Measurements from ENCODE around the gene CDIPT. TPM values are rescaled to one million over a fixed set of nuclear protein-coding genes. Genes with fewer than 3 reads are reported as not detected.

Gene CDIPT
- total and polyA plus RNA-seq, 8 donors: 69.5 to 84.8 (median 78.3) TPM

DNA sequence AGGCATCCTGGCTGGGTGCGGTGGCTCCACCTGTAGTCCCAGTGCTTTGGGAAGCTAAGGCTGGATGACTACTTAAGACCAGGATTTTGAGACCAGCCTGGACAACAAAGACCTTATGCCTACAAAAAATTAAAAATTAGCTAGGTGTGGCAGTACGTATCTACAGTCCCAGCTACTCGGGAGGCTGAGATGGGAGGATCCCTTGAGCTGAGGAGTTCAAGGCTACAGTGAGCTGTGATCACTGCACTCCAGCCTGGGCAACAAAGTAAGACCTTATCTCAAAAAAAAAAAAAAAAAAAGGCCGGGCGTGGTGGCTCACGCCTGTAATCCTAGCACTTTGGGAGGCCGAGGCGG, 36.7 kb downstream of the CDIPT start:
- intact Hi-C loops (cut with DNase I): no loop called here
- peaks cover 0 to 24% of the 10 kb centered on the region in 2 donors for H3K36me3 ChIP-seq
- peaks cover 48 to 89% of the 10 kb centered on the region in 2 donors for H3K4me1 ChIP-seq
- H3K9me3 ChIP-seq: no peaks in the 10 kb centered on the region
- no peaks in the 10 kb centered on the region for H3K27me3 ChIP-seq
- ATAC-seq (no peak), DNase-seq (no peak)
- H3K4me3 ChIP-seq: no peak overlapping the region
- TF ChIP-seq, protein P1, sequence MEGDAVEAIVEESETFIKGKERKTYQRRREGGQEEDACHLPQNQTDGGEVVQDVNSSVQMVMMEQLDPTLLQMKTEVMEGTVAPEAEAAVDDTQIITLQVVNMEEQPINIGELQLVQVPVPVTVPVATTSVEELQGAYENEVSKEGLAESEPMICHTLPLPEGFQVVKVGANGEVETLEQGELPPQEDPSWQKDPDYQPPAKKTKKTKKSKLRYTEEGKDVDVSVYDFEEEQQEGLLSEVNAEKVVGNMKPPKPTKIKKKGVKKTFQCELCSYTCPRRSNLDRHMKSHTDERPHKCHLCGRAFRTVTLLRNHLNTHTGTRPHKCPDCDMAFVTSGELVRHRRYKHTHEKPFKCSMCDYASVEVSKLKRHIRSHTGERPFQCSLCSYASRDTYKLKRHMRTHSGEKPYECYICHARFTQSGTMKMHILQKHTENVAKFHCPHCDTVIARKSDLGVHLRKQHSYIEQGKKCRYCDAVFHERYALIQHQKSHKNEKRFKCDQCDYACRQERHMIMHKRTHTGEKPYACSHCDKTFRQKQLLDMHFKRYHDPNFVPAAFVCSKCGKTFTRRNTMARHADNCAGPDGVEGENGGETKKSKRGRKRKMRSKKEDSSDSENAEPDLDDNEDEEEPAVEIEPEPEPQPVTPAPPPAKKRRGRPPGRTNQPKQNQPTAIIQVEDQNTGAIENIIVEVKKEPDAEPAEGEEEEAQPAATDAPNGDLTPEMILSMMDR (IDR thresholded peaks at IDR 0.05): no peak
- peak overlapping the region; percentile 75 to 89 for H3K27ac ChIP-seq

DNA sequence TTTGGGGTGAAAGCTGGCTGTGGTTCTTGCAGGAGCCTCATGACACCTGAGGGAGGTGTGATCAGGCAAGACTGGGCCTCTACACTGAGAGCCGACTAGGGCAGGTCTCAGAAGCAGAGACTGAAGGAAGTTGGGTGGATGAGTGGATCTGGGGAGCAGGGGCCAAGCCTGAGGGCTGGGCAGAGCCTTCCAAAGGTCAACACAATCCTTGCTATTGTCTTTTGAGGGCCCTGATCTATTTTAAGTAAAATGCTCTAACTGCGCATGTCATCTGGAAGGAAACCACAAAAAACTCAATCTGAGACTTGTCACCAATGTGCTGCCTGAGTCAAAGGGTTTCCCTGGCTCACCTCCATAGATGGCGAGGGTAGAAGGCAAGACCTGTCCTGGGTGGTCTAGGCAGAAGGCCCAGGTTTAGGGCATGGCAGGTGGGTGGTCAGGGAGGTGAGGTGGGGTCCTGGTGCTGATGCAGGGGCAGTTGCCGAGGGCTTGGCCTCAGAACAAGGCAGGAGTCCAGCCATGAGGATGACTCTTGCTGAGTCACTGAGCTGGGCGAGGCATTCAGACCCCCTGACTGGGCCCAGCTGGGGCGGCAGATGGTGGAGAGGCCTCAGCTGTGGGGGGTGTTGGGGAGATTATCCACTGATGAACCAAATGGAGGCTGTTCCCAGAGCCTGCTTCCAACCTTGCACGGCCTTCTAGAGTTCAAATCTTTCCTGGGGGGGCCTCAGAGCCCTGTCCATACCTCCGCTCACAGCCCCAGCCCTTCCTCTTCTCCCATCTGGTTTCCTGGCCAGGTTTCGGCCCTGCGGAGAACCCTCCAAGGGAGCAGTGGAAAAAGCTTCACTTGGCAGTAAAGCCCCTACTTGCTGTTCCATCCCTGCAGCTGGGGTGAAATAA, 37.6 kb downstream of the CDIPT start:
- peaks cover 51 to 93% of the 10 kb centered on the region in 2 donors for H3K4me1 ChIP-seq
- no peaks in the 10 kb centered on the region for H3K27me3 ChIP-seq
- H3K4me3 ChIP-seq: no peak overlapping the region
- ATAC-seq (peak; percentile 8), DNase-seq (no peak)
- H3K36me3 ChIP-seq: peaks cover 0 to 15% of the 10 kb centered on the region in 2 donors
- no peaks in the 10 kb centered on the region for H3K9me3 ChIP-seq
- H3K27ac ChIP-seq: peak overlapping the region; percentile 75 to 89
- intact Hi-C loops (cut with DNase I): no loop called here
- TF ChIP-seq, protein P1 (IDR thresholded peaks at IDR 0.05): no peak

DNA sequence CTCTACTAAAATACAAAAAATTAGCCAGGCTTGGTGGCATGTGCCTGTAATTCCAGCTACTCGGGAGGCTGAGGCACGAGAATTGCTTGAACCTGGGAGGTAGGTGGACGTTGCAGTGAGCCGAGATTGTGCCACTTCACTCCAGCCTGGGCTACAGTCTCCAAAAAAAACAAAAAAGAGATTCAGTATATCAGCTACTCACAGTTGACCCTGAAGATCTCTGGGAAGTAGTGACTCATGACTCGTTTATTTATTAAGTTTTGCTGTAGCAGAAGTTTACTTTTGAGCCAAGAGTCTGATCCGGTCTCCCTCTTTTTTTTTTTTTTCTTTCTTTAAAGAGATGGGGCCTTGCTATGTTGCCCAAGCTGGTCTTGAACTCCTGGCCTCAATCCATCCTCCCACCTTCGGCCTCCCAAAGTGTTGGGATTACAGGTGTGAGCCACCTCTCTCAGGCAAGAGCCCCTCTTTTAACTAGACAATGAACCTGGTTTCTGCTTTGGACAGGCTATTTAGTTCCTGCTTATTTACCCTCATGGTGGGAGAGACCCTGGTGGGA, 38.4 kb downstream of the CDIPT start:
- Histone ChIP-seq H3K36me3 (peaks cover 0 to 8% of the 10 kb centered on the region in 2 donors), H3K27me3 (no peaks in the 10 kb centered on the region), H3K4me3 (no peak overlapping the region), H3K4me1 (peaks cover 53 to 92% of the 10 kb centered on the region in 2 donors), H3K27ac (peak overlapping the region; percentile 75 to 89), H3K9me3 (no peaks in the 10 kb centered on the region)
- DNase-seq (no peak), ATAC-seq (peak; percentile 23)
- intact Hi-C loops (cut with DNase I): no loop called here
- TF ChIP-seq, protein P1 (IDR thresholded peaks at IDR 0.05): no peak

DNA sequence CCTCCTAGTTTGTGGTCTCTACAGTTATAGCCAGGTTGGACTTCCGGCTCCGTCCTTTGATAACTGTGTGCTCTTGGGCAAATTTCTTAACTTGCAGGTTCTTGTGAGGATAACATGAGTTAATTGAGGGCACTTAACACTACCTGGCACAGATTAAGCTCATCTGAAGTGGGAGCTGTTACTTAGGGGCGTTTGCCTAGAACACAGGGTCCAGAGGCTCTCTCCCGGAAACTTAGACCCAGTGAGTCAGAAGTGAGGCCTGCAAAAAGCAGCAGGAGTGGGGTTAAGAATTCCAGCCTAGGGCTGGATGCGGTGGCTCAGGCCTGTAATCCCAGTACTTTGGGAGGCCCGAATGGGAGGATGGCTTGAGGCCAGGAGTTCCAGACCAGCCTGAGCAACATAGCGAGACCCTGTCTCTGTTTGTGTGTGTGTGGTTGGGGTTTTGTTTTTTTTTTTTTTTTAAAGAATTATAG, 41.3 kb downstream of the CDIPT start:
- peak overlapping the region; percentile 89 to 92 for H3K27ac ChIP-seq
- H3K9me3 ChIP-seq: no peaks in the 10 kb centered on the region
- peaks cover 64 to 92% of the 10 kb centered on the region in 2 donors for H3K4me1 ChIP-seq
- DNase-seq: peak in 1 of 4 donors; percentile 56
- peak overlapping the region; percentile 53 to 84 for H3K4me3 ChIP-seq
- intact Hi-C loops (cut with DNase I): no loop called here
- peaks cover 0 to 9% of the 10 kb centered on the region in 2 donors for H3K36me3 ChIP-seq
- H3K27me3 ChIP-seq: no peaks in the 10 kb centered on the region
- peak; percentile 50 for ATAC-seq
- TF ChIP-seq, protein P1 (IDR thresholded peaks at IDR 0.05): no peak
